ENCODE results near the gene PPP2R5E. TPM values are rescaled to one million over a fixed set of nuclear protein-coding genes. Genes with fewer than 3 reads are reported as not detected.

Gene PPP2R5E
- total RNA-seq, 1 donor from 2014 or later = 72.0 TPM

DNA sequence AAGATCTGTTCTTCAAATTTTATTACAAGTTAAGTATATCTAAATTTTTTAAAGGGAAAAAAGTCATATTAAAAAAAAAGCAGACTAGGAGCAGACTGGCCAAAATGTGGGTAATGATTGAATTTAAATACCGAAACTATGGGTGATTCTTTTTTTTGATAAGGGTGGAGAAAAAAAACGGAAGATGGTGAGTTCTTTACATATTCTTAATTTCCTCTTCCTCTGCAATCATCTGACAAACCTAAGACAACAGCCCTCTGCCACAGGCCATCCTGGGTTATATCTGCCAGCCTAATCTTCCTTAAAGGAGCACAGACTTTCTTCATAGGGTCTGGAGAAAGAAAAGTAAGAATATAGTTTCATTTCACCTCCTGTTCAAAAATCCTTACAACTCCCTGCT is 108.0 kb downstream of the PPP2R5E start:
- peaks cover 8% of the 10 kb centered on the region for H3K4me1 Mint-ChIP-seq
- TF ChIP-seq EZH2 (IDR thresholded peaks at IDR 0.05) (no peak), EZH2phosphoT487 (IDR thresholded peaks at IDR 0.05) (no peak)
- TF ChIP-seq, protein P1, sequence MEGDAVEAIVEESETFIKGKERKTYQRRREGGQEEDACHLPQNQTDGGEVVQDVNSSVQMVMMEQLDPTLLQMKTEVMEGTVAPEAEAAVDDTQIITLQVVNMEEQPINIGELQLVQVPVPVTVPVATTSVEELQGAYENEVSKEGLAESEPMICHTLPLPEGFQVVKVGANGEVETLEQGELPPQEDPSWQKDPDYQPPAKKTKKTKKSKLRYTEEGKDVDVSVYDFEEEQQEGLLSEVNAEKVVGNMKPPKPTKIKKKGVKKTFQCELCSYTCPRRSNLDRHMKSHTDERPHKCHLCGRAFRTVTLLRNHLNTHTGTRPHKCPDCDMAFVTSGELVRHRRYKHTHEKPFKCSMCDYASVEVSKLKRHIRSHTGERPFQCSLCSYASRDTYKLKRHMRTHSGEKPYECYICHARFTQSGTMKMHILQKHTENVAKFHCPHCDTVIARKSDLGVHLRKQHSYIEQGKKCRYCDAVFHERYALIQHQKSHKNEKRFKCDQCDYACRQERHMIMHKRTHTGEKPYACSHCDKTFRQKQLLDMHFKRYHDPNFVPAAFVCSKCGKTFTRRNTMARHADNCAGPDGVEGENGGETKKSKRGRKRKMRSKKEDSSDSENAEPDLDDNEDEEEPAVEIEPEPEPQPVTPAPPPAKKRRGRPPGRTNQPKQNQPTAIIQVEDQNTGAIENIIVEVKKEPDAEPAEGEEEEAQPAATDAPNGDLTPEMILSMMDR (IDR thresholded peaks at IDR 0.05) = no peak
- Histone ChIP-seq H3K9ac (no peak overlapping the region), H3K27ac (no peak overlapping the region), H3K4me1 (peaks cover 24% of the 10 kb centered on the region), H4K20me1 (ENCODE audit: low read depth) (peaks cover 83% of the 10 kb centered on the region), H3K4me3 (no peak overlapping the region), H3K36me3 (no peaks in the 10 kb centered on the region), H3K9me3 (ENCODE audit: low read depth) (no peaks in the 10 kb centered on the region), H3F3A (ENCODE audit: low read depth) (peaks cover 7% of the 10 kb centered on the region), H2AFZ (replicated peaks) (no peak overlapping the region), H3K79me2 (ENCODE audit: low read depth) (peaks cover 96% of the 10 kb centered on the region), H3K27me3 (no peaks in the 10 kb centered on the region), H3K4me2 (no peak overlapping the region)
- H3K36me3 Mint-ChIP-seq = peaks cover 4% of the 10 kb centered on the region
- no peak for DNase-seq (ENCODE audit: low spot score)
- no peaks in the 10 kb centered on the region for H3K9me3 Mint-ChIP-seq
- H3K27ac Mint-ChIP-seq = peak overlapping the region; percentile 1
- no peaks in the 10 kb centered on the region for H3K27me3 Mint-ChIP-seq (ENCODE audit: insufficient read depth, low read depth)
- H3K4me3 Mint-ChIP-seq = no peak overlapping the region

- Histone ChIP-seq H3K9me3 (ENCODE audit: low read depth) (no peaks in the 10 kb centered on the region), H3K4me3 (no peak overlapping the region), H3F3A (ENCODE audit: low read depth) (peaks cover 7% of the 10 kb centered on the region), H3K9ac (no peak overlapping the region), H3K36me3 (no peaks in the 10 kb centered on the region), H3K4me2 (peak overlapping the region; percentile 48), H3K27ac (peak overlapping the region; percentile 65), H4K20me1 (ENCODE audit: low read depth) (peaks cover 81% of the 10 kb centered on the region), H2AFZ (replicated peaks) (no peak overlapping the region), H3K4me1 (peaks cover 24% of the 10 kb centered on the region), H3K27me3 (no peaks in the 10 kb centered on the region), H3K79me2 (ENCODE audit: low read depth) (peaks cover 96% of the 10 kb centered on the region)
- no peaks in the 10 kb centered on the region for H3K27me3 Mint-ChIP-seq (ENCODE audit: insufficient read depth, low read depth)
- TF ChIP-seq EZH2phosphoT487 (IDR thresholded peaks at IDR 0.05) (no peak), EZH2 (IDR thresholded peaks at IDR 0.05) (no peak)
- TF ChIP-seq, protein P1 (IDR thresholded peaks at IDR 0.05) = no peak
- no peak for DNase-seq (ENCODE audit: low spot score)
- H3K4me1 Mint-ChIP-seq = peaks cover 9% of the 10 kb centered on the region
- H3K27ac Mint-ChIP-seq = no peak overlapping the region
- H3K9me3 Mint-ChIP-seq = no peaks in the 10 kb centered on the region
- H3K36me3 Mint-ChIP-seq = peaks cover 4% of the 10 kb centered on the region
- no peak overlapping the region for H3K4me3 Mint-ChIP-seq
Measured at GRCh38 chr14:63432888-63433552, 110.2 kb downstream of the PPP2R5E start.

DNA sequence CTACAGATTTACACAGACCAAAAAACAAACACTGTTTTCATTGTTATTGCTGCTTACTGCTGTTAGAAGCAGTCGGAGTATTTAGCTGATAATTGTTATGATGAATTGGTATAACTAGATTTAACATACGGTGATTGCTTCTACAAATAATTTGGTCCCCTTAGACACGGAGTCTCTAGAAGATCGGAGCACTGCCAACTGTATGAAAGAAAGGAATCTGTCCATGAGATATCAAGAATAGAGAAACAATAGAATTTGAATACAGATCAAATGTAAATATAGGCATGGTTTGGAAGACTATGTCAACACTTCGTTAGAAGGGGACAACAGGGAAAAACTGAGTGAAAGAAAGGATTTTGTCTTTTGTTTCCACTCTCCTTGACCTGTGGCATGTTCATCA is 110.9 kb downstream of the PPP2R5E start:
- TF ChIP-seq, protein P1 (IDR thresholded peaks at IDR 0.05) = no peak
- TF ChIP-seq EZH2 (IDR thresholded peaks at IDR 0.05) = no peak
- no peak for TF ChIP-seq EZH2phosphoT487 (IDR thresholded peaks at IDR 0.05)
- Histone ChIP-seq H3K9ac (no peak overlapping the region), H4K20me1 (ENCODE audit: low read depth) (peaks cover 80% of the 10 kb centered on the region), H3K4me3 (no peak overlapping the region), H3F3A (ENCODE audit: low read depth) (peaks cover 7% of the 10 kb centered on the region), H2AFZ (replicated peaks) (no peak overlapping the region), H3K9me3 (ENCODE audit: low read depth) (no peaks in the 10 kb centered on the region), H3K27me3 (no peaks in the 10 kb centered on the region), H3K36me3 (no peaks in the 10 kb centered on the region), H3K4me2 (peak overlapping the region; percentile 48), H3K4me1 (peaks cover 24% of the 10 kb centered on the region), H3K79me2 (ENCODE audit: low read depth) (peaks cover 96% of the 10 kb centered on the region), H3K27ac (peak overlapping the region; percentile 30)
- Mint-ChIP-seq H3K27me3 (ENCODE audit: insufficient read depth, low read depth) (no peaks in the 10 kb centered on the region), H3K9me3 (no peaks in the 10 kb centered on the region), H3K27ac (no peak overlapping the region), H3K36me3 (peaks cover 4% of the 10 kb centered on the region), H3K4me3 (no peak overlapping the region), H3K4me1 (peaks cover 12% of the 10 kb centered on the region)
- no peak for DNase-seq (ENCODE audit: low spot score)
